ENCODE measurements around the gene C1orf116. TPM values are rescaled to one million over a fixed set of nuclear protein-coding genes. Genes with fewer than 3 reads are reported as not detected.

Gene C1orf116
- total and polyA plus RNA-seq, 7 experiments from 2014 or later, result 0.11 to 0.15 TPM; not detected in 5

GRCh38 chr1:207030522-207031009 is 2.0 kb downstream of the C1orf116 start:
- Histone ChIP-seq H3K27ac (ENCODE audit: low read depth, low read length) (no peak overlapping the region), H3K36me3 (ENCODE audit: control insufficient read depth in 2 of 3, insufficient read depth in 3 of 3, low read length in 3 of 3) (no peaks in the 10 kb centered on the region), H3K4me1 (ENCODE audit: control insufficient read depth in 2 of 2, insufficient read depth in 2 of 2, low read length in 2 of 2) (no peaks in the 10 kb centered on the region), H3K4me3 (ENCODE audit: low read length) (no peak overlapping the region), H3K27me3 (ENCODE audit: control insufficient read depth in 2 of 2, insufficient read depth in 2 of 2, low read length in 2 of 2) (peaks cover 0 to 12% of the 10 kb centered on the region in 2 donors), H3K9me3 (ENCODE audit: control insufficient read depth in 2 of 3, low read length in 3 of 3) (no peaks in the 10 kb centered on the region)
- ChIA-PET POLR2A (no interaction called here), CTCF (no interaction called here)
- Mint-ChIP-seq H3K4me3 (no peak overlapping the region), H3K4me1 (peaks cover 0 to 6% (median 0%) of the 10 kb centered on the region in 7 donors), H3K27me3 (peaks cover 30 to 70% (median 40%) of the 10 kb centered on the region in 5 donors), H3K9me3 (peaks cover 0 to 2% (median 0%) of the 10 kb centered on the region in 11 donors), H3K36me3 (no peaks in the 10 kb centered on the region), H3K27ac (no peak overlapping the region)
- ATAC-seq (no peak), DNase-seq (no peak)
- intact Hi-C loops (cut with micrococcal nuclease), result no loop called here

GRCh38 chr1:207029701-207030521 is 2.6 kb downstream of the C1orf116 start:
- DNase-seq (no peak), ATAC-seq (no peak)
- Histone ChIP-seq H3K9me3 (ENCODE audit: control insufficient read depth in 2 of 3, low read length in 3 of 3) (no peaks in the 10 kb centered on the region), H3K4me3 (ENCODE audit: low read length) (no peak overlapping the region), H3K27ac (ENCODE audit: low read depth, low read length) (no peak overlapping the region), H3K27me3 (ENCODE audit: control insufficient read depth in 2 of 2, insufficient read depth in 2 of 2, low read length in 2 of 2) (peaks cover 0 to 12% of the 10 kb centered on the region in 2 donors), H3K4me1 (ENCODE audit: control insufficient read depth in 2 of 2, insufficient read depth in 2 of 2, low read length in 2 of 2) (no peaks in the 10 kb centered on the region), H3K36me3 (ENCODE audit: control insufficient read depth in 2 of 3, insufficient read depth in 3 of 3, low read length in 3 of 3) (no peaks in the 10 kb centered on the region)
- POLR2A ChIA-PET, result no interaction called here
- H3K27ac Mint-ChIP-seq, result no peak overlapping the region
- peaks cover 25 to 74% (median 36%) of the 10 kb centered on the region in 5 donors for H3K27me3 Mint-ChIP-seq
- peaks cover 0 to 2% (median 0%) of the 10 kb centered on the region in 11 donors for H3K9me3 Mint-ChIP-seq
- intact Hi-C loops (cut with micrococcal nuclease), result no loop called here
- H3K4me1 Mint-ChIP-seq, result peaks cover 0 to 6% (median 0%) of the 10 kb centered on the region in 7 donors
- H3K36me3 Mint-ChIP-seq, result no peaks in the 10 kb centered on the region
- no peak overlapping the region for H3K4me3 Mint-ChIP-seq
- CTCF ChIA-PET, result no interaction called here

- H3K4me1 ChIP-seq (ENCODE audit: control insufficient read depth in 2 of 2, insufficient read depth in 2 of 2, low read length in 2 of 2), result no peaks in the 10 kb centered on the region
- H3K27ac Mint-ChIP-seq, result no peak overlapping the region
- POLR2A ChIA-PET, result no interaction called here
Measured at GRCh38 chr1:207028884-207029650, 3.5 kb downstream of the C1orf116 start.

GRCh38 chr1:207027921-207028320 is 4.6 kb downstream of the C1orf116 start:
- Mint-ChIP-seq H3K36me3 (no peaks in the 10 kb centered on the region), H3K4me3 (no peak overlapping the region), H3K9me3 (peaks cover 0 to 2% (median 0%) of the 10 kb centered on the region in 11 donors), H3K27me3 (peaks cover 22 to 66% (median 29%) of the 10 kb centered on the region in 5 donors), H3K4me1 (peaks cover 0 to 6% (median 0%) of the 10 kb centered on the region in 7 donors), H3K27ac (no peak overlapping the region)
- H3K36me3 ChIP-seq (ENCODE audit: control insufficient read depth in 2 of 3, insufficient read depth in 3 of 3, low read length in 3 of 3), result no peaks in the 10 kb centered on the region
- H3K27me3 ChIP-seq (ENCODE audit: control insufficient read depth in 2 of 2, insufficient read depth in 2 of 2, low read length in 2 of 2), result peaks cover 0 to 12% of the 10 kb centered on the region in 2 donors
- H3K27ac ChIP-seq (ENCODE audit: low read depth, low read length), result no peak overlapping the region
- H3K4me1 ChIP-seq (ENCODE audit: control insufficient read depth in 2 of 2, insufficient read depth in 2 of 2, low read length in 2 of 2), result no peaks in the 10 kb centered on the region
- intact Hi-C loops (cut with micrococcal nuclease), result no loop called here
- no peak for DNase-seq
- CTCF ChIA-PET, result no interaction called here
- ATAC-seq, result no peak
- no peak overlapping the region for H3K4me3 ChIP-seq (ENCODE audit: low read length)
- POLR2A ChIA-PET, result no interaction called here
- H3K9me3 ChIP-seq (ENCODE audit: control insufficient read depth in 2 of 3, low read length in 3 of 3), result no peaks in the 10 kb centered on the region

More at GRCh38 chr1:207028884-207029650, 3.5 kb downstream of the C1orf116 start:
- H3K27me3 ChIP-seq (ENCODE audit: control insufficient read depth in 2 of 2, insufficient read depth in 2 of 2, low read length in 2 of 2), result peaks cover 0 to 12% of the 10 kb centered on the region in 2 donors
- Mint-ChIP-seq H3K4me1 (peaks cover 0 to 6% (median 0%) of the 10 kb centered on the region in 7 donors), H3K27me3 (peaks cover 25 to 77% (median 40%) of the 10 kb centered on the region in 5 donors), H3K9me3 (peaks cover 0 to 2% (median 0%) of the 10 kb centered on the region in 11 donors), H3K36me3 (no peaks in the 10 kb centered on the region), H3K4me3 (no peak overlapping the region)
- intact Hi-C loops (cut with micrococcal nuclease), result no loop called here
- H3K9me3 ChIP-seq (ENCODE audit: control insufficient read depth in 2 of 3, low read length in 3 of 3), result no peaks in the 10 kb centered on the region
- DNase-seq (no peak), ATAC-seq (no peak)
- H3K36me3 ChIP-seq (ENCODE audit: control insufficient read depth in 2 of 3, insufficient read depth in 3 of 3, low read length in 3 of 3), result no peaks in the 10 kb centered on the region
- CTCF ChIA-PET, result no interaction called here
- no peak overlapping the region for H3K4me3 ChIP-seq (ENCODE audit: low read length)
- H3K27ac ChIP-seq (ENCODE audit: low read depth, low read length), result no peak overlapping the region

- no peak overlapping the region for H3K27ac ChIP-seq (ENCODE audit: low read depth, low read length)
- H3K4me3 ChIP-seq (ENCODE audit: low read length), result no peak overlapping the region
- no peaks in the 10 kb centered on the region for H3K4me1 ChIP-seq (ENCODE audit: control insufficient read depth in 2 of 2, insufficient read depth in 2 of 2, low read length in 2 of 2)
- H3K36me3 Mint-ChIP-seq, result no peaks in the 10 kb centered on the region
- DNase-seq, result no peak
- peaks cover 0 to 6% (median 0%) of the 10 kb centered on the region in 7 donors for H3K4me1 Mint-ChIP-seq
- ChIA-PET POLR2A (no interaction called here), CTCF (no interaction called here)
- ATAC-seq, result no peak
- no peak overlapping the region for H3K27ac Mint-ChIP-seq
- intact Hi-C loops (cut with micrococcal nuclease), result no loop called here
- H3K36me3 ChIP-seq (ENCODE audit: control insufficient read depth in 2 of 3, insufficient read depth in 3 of 3, low read length in 3 of 3), result no peaks in the 10 kb centered on the region
- H3K27me3 Mint-ChIP-seq, result peaks cover 20 to 63% (median 24%) of the 10 kb centered on the region in 5 donors
- H3K4me3 Mint-ChIP-seq, result no peak overlapping the region
- H3K27me3 ChIP-seq (ENCODE audit: control insufficient read depth in 2 of 2, insufficient read depth in 2 of 2, low read length in 2 of 2), result peaks cover 0 to 12% of the 10 kb centered on the region in 2 donors
- H3K9me3 Mint-ChIP-seq, result peaks cover 0 to 2% (median 0%) of the 10 kb centered on the region in 11 donors
- H3K9me3 ChIP-seq (ENCODE audit: control insufficient read depth in 2 of 3, low read length in 3 of 3), result no peaks in the 10 kb centered on the region
Measured at GRCh38 chr1:207027206-207027777, 5.3 kb downstream of the C1orf116 start.

- ATAC-seq (no peak), DNase-seq (no peak)
- ChIA-PET POLR2A (no interaction called here), CTCF (no interaction called here)
- intact Hi-C loops (cut with micrococcal nuclease), result no loop called here
- Histone ChIP-seq H3K27ac (ENCODE audit: low read depth, low read length) (no peak overlapping the region), H3K4me3 (ENCODE audit: low read length) (no peak overlapping the region), H3K36me3 (ENCODE audit: control insufficient read depth in 2 of 3, insufficient read depth in 3 of 3, low read length in 3 of 3) (no peaks in the 10 kb centered on the region), H3K9me3 (ENCODE audit: control insufficient read depth in 2 of 3, low read length in 3 of 3) (no peaks in the 10 kb centered on the region), H3K4me1 (ENCODE audit: control insufficient read depth in 2 of 2, insufficient read depth in 2 of 2, low read length in 2 of 2) (no peaks in the 10 kb centered on the region), H3K27me3 (ENCODE audit: control insufficient read depth in 2 of 2, insufficient read depth in 2 of 2, low read length in 2 of 2) (peaks cover 0 to 12% of the 10 kb centered on the region in 2 donors)
- Mint-ChIP-seq H3K27ac (no peak overlapping the region), H3K9me3 (peaks cover 0 to 2% (median 0%) of the 10 kb centered on the region in 11 donors), H3K27me3 (peaks cover 10 to 51% (median 17%) of the 10 kb centered on the region in 5 donors), H3K4me3 (no peak overlapping the region), H3K4me1 (peaks cover 0 to 6% (median 0%) of the 10 kb centered on the region in 7 donors), H3K36me3 (no peaks in the 10 kb centered on the region)
Measured at GRCh38 chr1:207026104-207026534, 6.4 kb downstream of the C1orf116 start.

All from naive thymus-derived CD4-positive, alpha-beta T cell (primary cell).